NCI-H748 treated with DMSO at 0.1 percent for 48 hours (cell line): ENCODE measurements around the gene NOC4L.
"Not testable (repeated sequence)": the region's sequence is repeated elsewhere in the genome, so short reads cannot be mapped to it uniquely, and the experiment has no call there.

ENCODE experiments used
- DNase-seq: peaks from one replicate; lab custom pipeline; 2025; lab: John Stamatoyannopoulos, UW

NOC4L gene

DNA sequence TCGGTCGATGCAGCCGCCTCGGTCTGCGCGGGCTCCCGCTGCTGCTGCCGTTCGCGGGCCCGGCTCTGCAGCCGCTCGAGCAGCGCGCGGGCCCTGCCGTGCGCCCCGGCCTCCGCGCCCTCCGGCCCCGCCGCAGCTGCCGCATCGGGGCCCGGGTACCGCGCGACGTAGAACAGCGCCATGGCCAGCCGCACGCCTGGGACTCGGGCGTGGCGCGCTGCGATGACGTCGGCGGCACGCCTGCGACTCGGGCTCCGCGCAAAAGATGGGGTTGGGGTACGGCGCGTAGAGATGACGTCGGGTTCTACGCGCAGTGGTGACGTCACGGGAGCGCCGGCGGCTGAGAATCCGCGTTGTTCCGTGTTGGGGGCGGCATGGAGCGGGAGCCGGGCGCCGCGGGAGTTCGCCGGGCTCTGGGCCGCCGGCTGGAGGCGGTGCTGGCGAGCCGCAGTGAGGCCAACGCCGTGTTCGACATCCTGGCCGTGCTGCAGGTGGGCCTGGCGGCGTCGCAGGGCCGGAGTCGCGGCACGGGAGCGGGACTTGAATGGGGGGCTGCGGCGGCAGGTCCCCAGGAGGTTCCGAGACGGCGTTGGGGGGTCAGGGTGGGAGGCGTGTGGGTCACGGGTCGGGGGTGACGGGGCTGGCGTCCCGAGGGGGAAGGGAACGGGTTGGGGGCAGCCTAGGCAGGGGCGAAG is at the start of gene NOC4L, which contains the start of gene DDX51:
NOC4L (plus strand) TSS at position 343 of the 695 bp plus-strand sequence; CDS start at position 375, 32 bp downstream.
DDX51 (minus strand) TSS at position 205 of the 695 bp plus-strand sequence; CDS start at position 182, 23 bp downstream.
- peak; percentile 77 for DNase-seq

DNA sequence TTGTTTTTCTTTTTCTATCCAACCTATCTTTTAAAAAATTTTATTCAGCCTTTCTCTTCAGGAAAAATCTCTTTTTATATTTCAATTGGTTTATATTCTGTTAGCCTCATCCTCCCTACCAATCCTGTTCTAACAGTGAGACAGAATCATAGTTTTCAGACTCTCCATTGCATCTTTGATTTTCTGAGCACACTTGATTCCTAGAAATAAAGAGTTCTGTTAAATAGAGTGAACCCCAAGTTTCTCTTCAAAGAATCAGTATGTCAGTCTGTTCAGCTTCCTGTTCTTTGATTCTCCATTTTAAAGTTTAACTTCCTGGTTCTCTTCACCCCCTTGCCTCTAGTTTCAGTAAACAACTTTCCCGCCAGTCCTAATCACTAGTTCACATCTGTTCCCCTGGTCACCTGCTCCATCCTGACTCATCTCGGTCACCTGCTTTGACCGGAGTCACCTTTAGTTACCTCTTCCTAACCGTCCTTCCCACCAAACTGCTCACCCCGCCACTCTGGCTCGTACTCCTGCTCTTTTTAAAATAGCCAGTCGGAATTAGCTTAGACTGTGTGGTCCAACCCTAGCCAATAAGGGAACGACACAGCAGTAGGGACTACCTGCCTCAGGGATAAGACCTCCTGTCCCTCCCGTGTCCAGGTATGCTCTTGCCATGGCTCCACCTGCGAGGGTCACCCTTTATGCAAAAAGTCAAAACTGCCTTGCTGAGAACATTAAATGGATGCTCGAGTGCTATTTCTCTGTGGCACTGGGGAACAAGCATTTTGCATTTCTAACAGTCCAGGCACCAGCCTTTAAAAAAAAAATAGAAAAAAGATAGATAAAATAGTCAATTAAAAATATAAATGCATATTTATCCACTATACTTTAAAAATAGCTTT is 48.5 kb upstream of the NOC4L start:
- DNase-seq, result no peak

DNA sequence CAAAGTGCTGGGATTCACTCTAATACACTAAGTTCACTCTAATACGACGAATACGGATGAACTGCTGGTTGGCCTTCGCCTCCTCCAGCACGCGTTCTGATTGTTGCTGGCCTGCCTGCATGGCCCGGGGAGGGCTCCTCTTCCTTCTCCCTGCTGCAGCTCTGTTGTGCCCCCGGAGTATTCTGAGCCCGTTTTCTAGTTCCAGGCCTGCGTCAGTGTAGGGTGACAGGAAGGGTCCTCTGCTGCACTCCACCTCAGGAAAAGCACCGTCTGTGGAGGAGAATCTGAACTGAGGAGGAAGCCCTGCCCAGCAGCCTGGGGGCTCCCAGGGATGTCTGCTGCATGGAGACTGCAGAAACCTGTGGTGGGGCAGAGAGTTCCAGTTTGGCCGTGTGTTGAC is 44.5 kb upstream of the NOC4L start:
- DNase-seq, result no peak

DNA sequence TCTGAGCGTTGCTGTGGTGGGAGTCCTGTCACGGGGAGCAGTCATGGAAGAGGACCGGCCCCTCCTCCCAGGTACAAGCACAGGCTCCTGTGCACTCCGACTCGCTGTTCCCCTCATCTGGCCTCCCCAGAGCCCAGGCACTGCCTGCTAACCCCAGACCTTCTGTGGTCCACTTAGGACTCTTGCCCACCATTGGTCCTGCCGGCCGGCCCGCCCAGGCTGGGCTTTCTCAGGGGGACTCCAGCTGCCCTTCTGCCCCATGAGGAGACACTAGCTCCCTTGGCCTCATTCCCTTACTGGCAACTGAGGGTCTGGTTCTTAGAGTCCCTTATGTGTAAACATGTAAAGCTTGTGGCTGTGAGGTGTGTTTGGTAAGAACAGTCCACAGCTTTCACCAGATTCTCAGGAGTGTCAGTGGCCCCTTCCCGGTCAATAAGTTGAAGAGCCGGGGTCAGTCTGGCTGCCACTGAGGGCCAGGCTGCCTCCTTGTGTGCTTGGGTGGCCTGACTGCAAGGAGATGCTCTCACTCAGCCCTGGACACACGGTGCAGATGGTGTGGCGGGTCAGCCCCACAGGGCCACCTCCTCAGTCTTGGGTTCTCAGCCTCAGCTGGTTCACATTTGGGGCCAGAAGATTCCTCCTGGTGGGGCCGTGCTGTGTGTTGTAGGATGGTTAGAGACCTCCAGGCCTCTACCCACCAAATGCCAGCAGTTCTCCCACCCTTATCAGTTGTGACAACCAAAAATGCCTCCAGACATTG is 43.8 kb upstream of the NOC4L start:
- no peak for DNase-seq

DNA sequence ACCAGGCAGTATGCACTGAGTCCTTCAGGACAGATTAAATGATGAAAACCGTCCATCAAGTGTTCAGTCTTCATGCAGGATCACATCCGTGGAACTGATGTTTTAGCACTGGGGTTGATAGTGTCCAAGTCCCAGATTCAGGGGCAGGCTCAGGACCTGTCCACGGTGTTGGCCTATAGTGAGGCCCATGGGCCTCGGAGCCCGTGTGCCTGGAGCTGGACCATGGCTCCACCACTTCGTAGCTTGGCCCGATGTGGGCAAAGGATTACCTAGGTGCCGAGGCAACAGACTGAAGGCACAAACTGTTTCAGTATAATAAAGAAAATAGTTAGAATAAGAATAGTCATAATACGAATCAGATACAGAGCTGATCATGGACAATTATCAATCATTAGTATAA is 42.0 kb upstream of the NOC4L start:
- no peak for DNase-seq

DNA sequence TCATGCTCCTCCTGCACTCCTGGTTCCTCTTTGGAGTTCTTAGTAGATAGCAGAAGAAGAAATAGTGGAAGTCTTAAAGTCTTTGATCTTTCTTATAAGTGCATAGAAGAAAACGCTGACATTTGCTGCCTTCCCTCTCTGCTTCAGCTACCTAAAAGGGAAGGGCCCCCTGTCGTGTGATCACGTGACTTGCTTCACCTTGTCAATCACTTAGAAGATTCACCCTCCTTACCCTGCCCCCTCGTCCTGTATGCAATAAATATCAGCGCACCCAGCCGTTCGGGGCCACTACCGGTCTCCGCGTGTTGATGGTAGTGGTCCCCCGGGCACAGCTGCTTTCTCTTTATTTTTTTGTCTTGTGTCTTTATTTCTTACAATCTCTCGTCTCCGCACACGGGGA is 41.2 kb upstream of the NOC4L start:
- DNase-seq, result not testable (repeated sequence)

DNA sequence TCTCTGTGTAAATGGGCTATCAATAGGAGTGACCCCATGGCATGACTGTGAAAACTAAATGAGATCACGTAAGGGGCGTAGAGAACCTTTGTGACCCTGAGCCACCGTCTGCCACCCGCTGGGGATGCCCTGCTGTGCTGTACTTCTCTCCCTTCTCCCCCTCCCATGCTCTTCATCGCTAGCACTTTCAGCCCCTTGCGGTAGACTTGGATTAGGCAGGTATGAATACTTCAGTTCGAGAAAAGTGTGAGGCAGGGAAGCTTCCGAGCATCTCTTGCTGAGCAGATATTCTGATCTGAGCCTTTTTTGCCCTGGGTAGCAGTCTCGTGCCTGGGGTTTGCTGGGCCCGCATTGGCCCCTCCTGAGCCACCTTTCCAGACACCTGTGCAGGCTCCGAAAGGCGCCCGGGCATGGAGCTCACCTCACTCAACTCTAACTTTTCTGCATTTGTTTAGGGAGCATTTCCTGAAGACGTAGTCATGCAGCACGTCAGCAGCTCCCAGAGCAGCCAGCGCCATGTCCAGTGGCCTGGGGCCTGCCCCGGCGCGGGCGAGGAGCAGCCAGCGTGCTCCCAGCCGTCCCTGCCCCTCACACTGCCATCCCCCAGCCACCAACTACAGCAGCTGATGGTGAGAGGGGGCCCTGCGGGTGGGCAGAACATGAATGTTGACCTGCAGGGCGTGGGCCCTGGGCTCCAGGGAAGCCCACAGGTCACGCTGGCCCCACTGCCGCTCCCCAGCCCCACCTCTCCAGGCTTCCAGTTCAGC is 40.5 kb upstream of the NOC4L start:
- no peak for DNase-seq

DNA sequence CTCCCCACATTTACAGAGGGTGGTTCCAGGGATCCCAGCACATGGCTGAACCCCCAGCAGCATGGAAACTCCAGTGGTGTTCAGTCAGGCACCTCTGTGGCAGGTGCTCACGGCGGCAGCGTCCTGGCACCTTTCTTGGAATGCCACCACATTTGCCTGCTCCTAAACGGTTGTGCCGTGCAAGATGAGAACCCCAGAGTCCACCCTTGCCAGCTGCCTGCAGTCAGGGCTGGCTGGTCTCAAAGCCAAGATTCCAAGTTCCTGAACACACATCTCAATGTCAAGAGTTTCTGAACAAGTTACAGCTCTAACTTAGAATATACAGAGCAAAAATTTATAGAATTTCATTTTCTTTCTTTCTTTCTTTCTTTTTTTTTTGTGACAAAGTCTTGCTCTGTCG is 38.8 kb upstream of the NOC4L start:
- no peak for DNase-seq

DNA sequence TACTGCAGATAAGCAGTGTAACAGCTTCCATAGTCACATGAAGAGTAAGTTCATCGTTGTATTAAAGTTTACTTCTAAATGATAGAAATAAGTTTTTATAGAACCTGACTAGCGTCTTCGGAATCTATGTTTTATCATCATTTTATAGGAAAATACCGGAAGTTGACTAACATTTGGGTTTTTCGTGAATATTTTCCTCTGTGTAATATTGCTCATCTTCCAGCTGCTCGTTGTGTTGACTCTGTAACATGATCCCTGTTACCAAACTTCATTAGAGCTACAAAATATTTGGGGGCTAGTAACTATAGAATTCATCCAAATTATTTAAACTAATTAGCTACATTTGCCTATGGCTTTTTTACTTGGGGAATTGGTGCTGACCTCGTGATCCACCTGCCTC is 37.3 kb upstream of the NOC4L start:
- no peak for DNase-seq

DNA sequence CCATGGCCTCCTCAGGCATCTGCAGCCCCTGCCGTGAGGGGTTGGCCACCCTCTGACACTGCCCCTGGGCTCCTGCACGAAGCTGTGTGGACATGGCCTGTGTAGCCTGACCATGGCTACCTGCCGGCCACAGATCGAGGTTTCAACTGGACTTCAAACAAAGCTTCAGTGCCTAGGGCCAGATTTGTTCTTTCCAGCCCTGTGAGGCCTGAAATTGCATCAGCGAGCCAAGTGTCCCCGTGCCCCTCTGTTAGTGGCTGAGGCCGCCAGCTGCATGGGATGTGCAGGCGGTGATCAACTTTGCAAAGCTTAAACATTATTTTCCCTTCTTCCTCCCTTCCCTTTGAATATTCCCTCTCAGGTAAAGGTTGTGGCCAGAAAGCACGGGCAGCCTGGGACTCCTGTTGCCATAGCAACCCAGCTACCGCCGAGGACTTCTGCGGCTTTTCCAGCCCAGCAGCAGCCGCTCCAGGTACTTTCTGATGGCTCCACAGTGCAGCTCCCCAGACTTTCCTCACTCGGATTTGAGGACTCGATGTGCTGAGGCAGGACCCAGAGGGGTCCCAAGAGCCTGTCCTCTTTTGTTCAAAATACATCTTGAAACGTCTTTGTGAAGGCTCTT is 35.9 kb upstream of the NOC4L start:
- no peak for DNase-seq

DNA sequence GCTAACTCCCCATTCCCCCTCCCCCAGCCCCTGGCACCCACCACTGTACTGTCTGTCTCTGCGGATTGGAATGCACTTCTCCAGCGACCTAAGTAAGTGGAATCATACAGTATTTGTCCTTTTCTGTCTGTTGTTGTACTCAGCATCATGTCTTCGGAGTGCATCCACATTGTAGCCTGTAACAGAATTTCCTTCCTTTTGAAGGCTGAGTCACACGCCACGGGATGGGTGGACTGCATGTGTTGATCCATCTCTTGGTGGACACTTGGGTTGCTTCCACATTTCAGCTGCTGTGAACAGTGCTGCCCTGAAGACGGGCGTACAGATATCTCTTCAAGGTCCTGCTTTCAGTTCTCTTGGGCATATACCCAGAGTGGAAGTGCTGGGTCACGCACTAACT is 34.5 kb upstream of the NOC4L start:
- no peak for DNase-seq

DNA sequence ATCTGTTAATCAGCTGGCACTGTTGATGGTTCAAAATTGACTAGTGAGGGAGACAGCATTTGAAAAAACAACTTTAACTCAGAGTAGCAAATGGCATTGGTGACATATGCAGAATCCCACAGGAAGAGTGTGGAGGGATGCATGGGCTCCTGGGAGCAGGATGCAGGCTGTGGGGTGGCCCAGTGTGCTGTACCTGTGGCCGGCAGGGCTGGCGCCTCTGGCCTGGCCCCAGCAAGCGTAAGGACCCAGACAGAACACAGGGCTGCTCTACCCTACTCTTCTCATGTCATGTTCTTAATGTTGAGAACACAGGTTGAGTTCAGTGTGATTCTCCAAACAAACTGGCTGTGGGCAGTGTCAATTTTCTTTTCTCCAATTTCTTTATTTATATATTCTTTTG is 33.6 kb upstream of the NOC4L start:
- DNase-seq, result no peak

DNA sequence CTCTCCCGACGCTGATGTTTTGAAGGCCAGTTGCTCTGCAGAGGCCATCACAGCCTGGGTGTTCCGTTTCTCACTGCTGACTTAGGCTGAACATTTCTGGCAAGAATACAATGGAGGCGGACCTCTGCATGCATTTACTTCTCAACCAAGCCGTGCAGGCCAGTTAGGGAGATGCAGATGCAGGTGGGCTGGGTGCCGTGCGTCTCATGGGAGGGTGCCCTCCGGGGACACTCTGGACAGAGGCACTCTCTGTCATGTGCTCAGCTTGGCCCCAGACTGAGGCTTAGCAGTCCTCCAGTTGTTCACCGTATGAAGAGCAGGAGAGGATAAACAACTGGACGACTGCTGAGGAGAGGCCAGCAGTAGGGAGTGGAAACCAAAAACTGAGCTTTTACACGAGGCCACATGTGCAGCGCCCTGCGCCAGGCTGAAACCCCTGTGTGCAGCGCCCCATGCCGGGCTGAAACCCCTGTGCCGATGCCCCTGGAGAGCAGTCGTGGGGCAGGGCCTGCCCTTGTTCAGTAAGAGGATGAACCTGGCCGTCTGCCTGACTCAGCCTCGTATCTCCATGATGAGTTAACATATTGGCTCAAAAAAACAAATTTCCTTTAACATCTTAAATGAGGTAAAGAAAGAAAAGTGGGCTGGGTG is 32.5 kb upstream of the NOC4L start:
- DNase-seq, result no peak

DNA sequence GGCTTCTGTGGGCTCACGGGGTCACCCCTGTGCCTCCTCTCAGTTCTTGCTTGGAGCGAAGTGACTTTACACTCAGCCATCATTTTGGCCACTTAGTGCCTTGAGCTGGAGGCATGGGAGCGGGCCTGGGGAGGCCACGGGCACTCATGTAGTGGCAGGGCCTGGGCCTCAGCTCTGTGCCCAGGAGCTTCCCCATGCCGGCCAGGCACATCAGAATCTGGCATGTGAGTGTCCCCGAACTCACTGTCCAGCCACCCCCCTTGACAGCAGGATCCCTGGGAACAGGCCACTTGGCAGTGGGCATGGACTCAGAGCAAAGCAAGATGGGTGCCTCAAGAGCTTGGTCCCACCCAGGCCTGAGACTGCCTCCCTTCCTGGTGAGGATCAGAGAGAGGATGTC is 29.6 kb upstream of the NOC4L start:
- no peak for DNase-seq

DNA sequence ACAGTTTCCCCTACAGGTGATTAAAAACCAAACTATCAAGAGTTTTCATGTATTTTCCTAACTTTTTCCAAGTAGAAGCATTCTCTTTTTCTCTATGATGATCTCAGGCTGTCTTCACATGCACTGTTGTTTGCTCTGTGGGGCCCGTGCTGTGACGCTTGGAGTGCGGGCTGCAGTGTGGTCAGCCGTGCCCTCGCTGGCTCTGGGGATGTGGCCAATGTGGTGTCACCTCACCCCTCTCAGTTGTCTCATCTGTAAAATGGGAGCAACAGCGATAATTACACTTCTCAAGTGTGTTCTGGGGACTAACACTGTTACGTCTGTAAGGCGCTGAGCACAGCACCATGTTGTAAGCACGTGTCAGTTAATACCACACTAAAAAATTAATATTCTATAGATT is 28.8 kb upstream of the NOC4L start:
- no peak for DNase-seq

DNA sequence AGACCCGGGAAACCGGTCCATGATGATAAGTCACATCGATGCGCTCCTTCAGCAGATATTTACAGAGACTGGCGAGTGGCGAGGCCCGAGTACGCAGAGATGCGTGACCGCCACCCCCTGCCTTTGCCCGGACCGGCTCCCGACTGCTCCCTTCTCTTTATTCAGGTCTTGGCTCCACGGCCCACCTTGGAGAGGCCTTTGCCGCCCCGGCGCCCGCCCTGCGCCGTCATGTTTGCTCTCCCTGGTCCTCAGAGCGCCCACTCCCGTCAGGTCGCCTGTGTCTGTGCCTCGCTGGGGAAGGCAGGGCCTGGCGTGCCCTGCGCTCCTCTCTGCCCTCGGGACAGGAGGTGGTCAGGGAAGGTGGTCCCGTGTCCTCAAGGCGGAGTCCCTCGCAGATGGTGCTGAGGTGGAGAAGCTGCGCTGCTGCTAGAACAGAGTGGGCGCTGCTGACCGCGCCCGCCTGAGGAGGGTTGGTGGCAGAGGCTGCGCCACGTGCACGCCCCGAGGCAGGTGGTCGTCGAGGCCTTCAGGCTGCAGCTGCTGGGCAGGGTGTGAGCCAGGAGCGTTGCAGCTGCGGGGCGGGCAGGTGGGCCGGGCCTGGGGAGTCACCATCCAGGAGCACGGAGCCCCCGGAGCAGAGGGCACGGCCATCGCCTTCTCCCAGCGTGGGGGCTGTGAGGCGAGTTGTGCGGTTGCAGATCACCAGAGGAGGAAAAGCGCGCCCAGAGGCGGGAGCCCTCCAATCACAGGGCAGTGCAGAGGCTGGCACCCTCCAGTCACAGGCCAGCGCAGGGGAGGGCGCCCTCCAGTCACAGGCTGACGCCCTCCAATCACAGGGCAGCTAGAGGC is 27.3 kb upstream of the NOC4L start:
- no peak for DNase-seq

DNA sequence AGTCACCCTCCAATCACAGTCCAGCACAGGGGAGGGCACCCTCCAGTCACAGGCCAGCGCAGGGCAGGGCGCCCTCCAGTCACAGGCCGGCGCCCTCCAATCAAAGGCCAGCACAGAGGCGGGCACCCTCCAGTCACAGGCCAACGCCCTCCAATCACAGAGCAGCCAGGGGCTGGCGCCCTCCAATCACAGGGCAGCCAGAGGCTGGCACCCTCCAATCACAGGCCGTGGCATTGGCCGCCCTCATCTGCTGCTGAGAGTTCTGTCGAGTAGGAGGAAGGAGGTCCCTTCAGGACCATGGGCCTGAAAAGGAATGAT is 26.7 kb upstream of the NOC4L start:
- DNase-seq, result no peak

DNA sequence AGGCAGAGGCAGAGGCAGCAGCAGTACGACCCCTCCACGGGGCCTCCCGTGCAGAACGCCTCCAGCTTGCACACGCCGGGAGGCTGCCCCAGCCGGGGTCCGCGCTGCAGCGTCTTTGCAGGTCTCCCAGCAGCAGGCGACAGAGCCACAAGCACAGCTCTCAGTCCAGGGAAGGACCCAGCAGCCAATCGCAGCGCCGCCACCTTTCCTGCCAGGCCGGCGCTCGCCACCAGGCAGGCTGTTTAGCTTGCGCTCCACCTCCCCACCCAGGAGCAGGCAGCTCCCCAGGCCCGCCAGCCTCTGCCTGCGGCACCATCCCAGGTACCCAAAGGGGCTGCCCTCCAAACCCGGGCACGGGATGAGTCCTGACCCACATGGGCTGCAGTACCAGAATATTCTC is 25.4 kb upstream of the NOC4L start:
- no peak for DNase-seq

DNA sequence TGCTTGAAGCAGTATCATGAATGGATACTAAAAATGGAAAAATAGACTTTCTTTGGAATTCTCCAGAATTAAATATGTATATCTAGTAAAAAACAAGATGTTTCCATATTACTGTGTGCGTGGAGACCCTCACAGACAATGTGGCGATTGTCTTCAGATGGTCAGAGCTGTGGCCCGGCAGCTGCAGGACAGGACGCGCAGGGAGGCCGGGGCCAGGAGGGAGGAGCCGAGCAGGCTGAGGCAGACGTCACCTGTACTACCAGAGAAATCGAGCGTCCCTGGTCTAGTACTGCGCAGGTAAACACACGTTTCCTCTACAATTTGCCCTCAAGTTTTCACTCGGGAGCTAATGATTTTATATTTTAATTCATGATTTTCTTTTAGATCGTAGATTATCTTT is 23.0 kb upstream of the NOC4L start:
- DNase-seq, result no peak
